K562 (cell line): ENCODE data around the gene SLC35E3. TPM values are rescaled to one million over a fixed set of nuclear protein-coding genes. Genes with fewer than 3 reads are reported as not detected.
A peak's percentile ranks its signal among the peaks of the same experiment; 100 is the strongest.

ENCODE experiments used
- ATAC-seq: fragments of 200-7000 bp; cut with Tn5 transposase; 3 replicates; pipeline ENCODE4 v1.9.1; 2020; ENCODE audit warnings: moderate library complexity
- BruUV-seq: library from RNA; stranded (reverse); fragments of 400-500 nt; replicated peaks from 2 replicates; lab custom pipeline; 2021; lab: Mats Ljungman, UMichigan
- CTCF ChIA-PET: fragments of 300-600 bp; formaldehyde crosslinking; extraction: SDS; loops from one replicate; lab custom pipeline; 2021; ENCODE audit warnings: low intra/inter-chr PET ratio; lab: Yijun Ruan, JAX
- POLR2A ChIA-PET: fragments of 300-600, 350-650 bp; sonication (Branson Sonifier 250); formaldehyde crosslinking; extraction: SDS; loops from one replicate; lab custom pipeline; 2021; ENCODE audit warnings: antibody characterized with exemption, inconsistent platforms; lab: Yijun Ruan, JAX
- DNase-seq, 4 experiments: peaks; one replicate each; pipeline versions ENCODE4 v3.0.0 to v3.0.0-alpha.2; 2011 to 2018; ENCODE audit warnings: low spot score in 3 of 4, mixed read lengths in 3 of 4; ENCODE audit errors: extremely low read depth in 1 of 4
- FAIRE-seq: peaks from 2 replicates; lab custom pipeline; 2011; peaks lifted over from hg19 to GRCh38; lab: Jason Lieb, UNC
- H2AFZ ChIP-seq: 2 replicates; pipeline ENCODE4 v1.6.0; 2011; ENCODE audit warnings: low read depth, low read length, control low read depth, inconsistent platforms
- H3K27ac ChIP-seq: fragments of 200-600 bp; 3 replicates; pipeline ENCODE4 v1.8.0; 2011; ENCODE audit warnings: low read depth, mild to moderate bottlenecking, control low read depth, inconsistent platforms, low read length, moderate library complexity, mixed read lengths; ENCODE audit errors: extremely low read depth
- H3K27me3 ChIP-seq, 2 experiments: fragments of 300-600 bp in 1 of 2; 2 replicates in 1 of 2; 3 replicates in 1 of 2; pipeline versions ENCODE4 v1.6.0 to v1.8.0; 2011; ENCODE audit warnings: inconsistent platforms in 2 of 2, low read length in 2 of 2, mild to moderate bottlenecking in 1 of 2, mixed read lengths in 1 of 2, moderate library complexity in 1 of 2; ENCODE audit not compliant: control insufficient read depth in 2 of 2, insufficient read depth in 2 of 2
- H3K36me3 ChIP-seq: fragments of 300-600 bp; 3 replicates; pipeline ENCODE4 v1.8.0; 2011; ENCODE audit warnings: mild to moderate bottlenecking, low read length, inconsistent platforms; ENCODE audit not compliant: control insufficient read depth, insufficient read depth
- H3K4me1 ChIP-seq, 2 experiments: fragments of 200-600 bp in 1 of 2; replicated peaks in 1 of 2; 2 replicates in 1 of 2; 3 replicates in 1 of 2; pipeline versions ENCODE4 v1.5.1 to v1.8.0; 2011; ENCODE audit warnings: inconsistent platforms in 2 of 2, low read length in 2 of 2, mild to moderate bottlenecking in 1 of 2, mixed read lengths in 1 of 2, moderate library complexity in 1 of 2; ENCODE audit not compliant: control insufficient read depth in 2 of 2, insufficient read depth in 2 of 2
- H3K4me2 ChIP-seq: 2 replicates; pipeline ENCODE4 v1.6.1; 2011; ENCODE audit warnings: low read length, control low read depth, inconsistent platforms, mixed read lengths; ENCODE audit not compliant: insufficient read depth
- H3K4me3 ChIP-seq: fragments of 200-600 bp; sonication (generic), shearing (Covaris generic); 2 replicates; pipeline ENCODE4 v1.5.1; 2016; ENCODE audit warnings: control low read depth, inconsistent platforms
- H3K79me2 ChIP-seq: fragments of 200-600 bp; 3 replicates; pipeline ENCODE4 v1.8.0; 2011; ENCODE audit warnings: low read length, inconsistent platforms; ENCODE audit not compliant: control insufficient read depth, insufficient read depth
- H3K9ac ChIP-seq, 2 experiments: 2 replicates each; pipeline versions ENCODE4 v1.6.0 to v1.6.1; 2011; ENCODE audit warnings: low read depth in 2 of 2, low read length in 2 of 2, control low read depth in 1 of 2, inconsistent platforms in 1 of 2, mild to moderate bottlenecking in 1 of 2, mixed read lengths in 1 of 2; ENCODE audit not compliant: insufficient read depth in 1 of 2
- H3K9me1 ChIP-seq: one replicate; pipeline ENCODE4 v1.6.0; 2011; ENCODE audit warnings: inconsistent platforms, mild to moderate bottlenecking, low read length, moderate library complexity; ENCODE audit not compliant: control insufficient read depth, insufficient read depth
- H3K9me3 ChIP-seq: replicated peaks from 2 replicates; pipeline ENCODE4 v1.5.1; 2011; ENCODE audit warnings: low read depth, low read length, inconsistent platforms; ENCODE audit not compliant: control insufficient read depth, insufficient read depth
- H4K20me1 ChIP-seq: replicated peaks from 2 replicates; pipeline ENCODE4 v1.6.1; 2011; ENCODE audit warnings: low read length, inconsistent platforms, mixed read lengths; ENCODE audit not compliant: control insufficient read depth, insufficient read depth
- CBFA2T2 ChIP-seq: fragments of 450-650 bp; conservative IDR thresholded peaks from 2 replicates; pipeline ENCODE4 v1.6.1; 2017; ENCODE audit warnings: mild to moderate bottlenecking
- CCNT2 ChIP-seq: IDR thresholded peaks from 2 replicates; pipeline ENCODE4 v1.6.1; 2011; ENCODE audit warnings: borderline replicate concordance, low read depth, mild to moderate bottlenecking, moderate library complexity, mixed read lengths, low read length; ENCODE audit not compliant: insufficient read length; ENCODE audit errors: extremely low read depth
- DPF2 ChIP-seq: fragments of 450-650 bp; IDR thresholded peaks from 2 replicates; pipeline ENCODE4 v1.6.1; 2016
- EWSR1 ChIP-seq: fragments of 450-650 bp; IDR thresholded peaks from 2 replicates; pipeline ENCODE4 v1.6.1; 2018; ENCODE audit warnings: borderline replicate concordance, mild to moderate bottlenecking, low read depth, moderate library complexity; ENCODE audit not compliant: partially characterized antibody
- FOXJ3 ChIP-seq: sonication (generic); formaldehyde crosslinking; IDR thresholded peaks from 2 replicates; pipeline ENCODE4 v1.4.0; 2020; ENCODE audit warnings: mild to moderate bottlenecking, missing genetic modification reagents
- HNRNPLL ChIP-seq: fragments of 200-400 bp; formaldehyde crosslinking; IDR thresholded peaks from 2 replicates; pipeline ENCODE4 v1.6.1; 2017; ENCODE audit warnings: low read length, low read depth, mild to moderate bottlenecking; ENCODE audit not compliant: poor library complexity, severe bottlenecking
- KHSRP ChIP-seq: fragments of 450-650 bp; IDR thresholded peaks from 2 replicates; pipeline ENCODE4 v1.6.1; 2017
- KLF10 ChIP-seq: fragments of 250-450 bp; sonication (Bioruptor Pico); IDR thresholded peaks from 2 replicates; pipeline ENCODE4 v1.6.1; 2021; ENCODE audit warnings: matching md5 sums
- MTA1 ChIP-seq: fragments of 450-650 bp; IDR thresholded peaks from 2 replicates; pipeline ENCODE4 v1.6.1; 2017; ENCODE audit warnings: borderline replicate concordance
- NR2C1 ChIP-seq, 2 experiments: fragments of 450-650 bp; IDR thresholded peaks; 2 replicates each; pipeline ENCODE4 v1.6.1; 2017; ENCODE audit warnings: mild to moderate bottlenecking in 2 of 2, antibody characterized with exemption in 1 of 2, inconsistent platforms in 1 of 2, missing compliant biosample characterization in 1 of 2, missing genetic modification characterization in 1 of 2
- TSC22D4 ChIP-seq: fragments of 450-650 bp; IDR thresholded peaks from 2 replicates; pipeline ENCODE4 v1.6.1; 2016; ENCODE audit warnings: missing genetic modification characterization, missing biosample characterization, control low read depth
- USF1 ChIP-seq: sonication (generic); formaldehyde crosslinking; IDR thresholded peaks from 2 replicates; pipeline ENCODE4 v1.9.0; 2022; ENCODE audit warnings: mild to moderate bottlenecking, missing genetic modification reagents
- ZNF282 ChIP-seq: sonication (generic); formaldehyde crosslinking; IDR thresholded peaks from 2 replicates; pipeline ENCODE4 v1.8.1; 2023; ENCODE audit warnings: missing genetic modification reagents
- ZNF764 ChIP-seq: fragments of 250-450 bp; sonication (Bioruptor Pico); IDR thresholded peaks from 2 replicates; pipeline ENCODE4 v1.4.0; 2020; ENCODE audit warnings: low read depth, mild to moderate bottlenecking, moderate library complexity
- ZNF766 ChIP-seq: fragments of 200-800 bp; sonication (Bioruptor generic); conservative IDR thresholded peaks from 2 replicates; pipeline ENCODE4 v1.6.1; 2016; ENCODE audit warnings: missing genetic modification characterization, missing compliant biosample characterization
- WGBS: fragments of 100-300 bp; shearing (Covaris generic); methylation state at CpG from one replicate; pipeline ENCODE4 v1.1.6; 2016; ENCODE audit warnings: low coverage, mixed read lengths; ENCODE audit not compliant: insufficient coverage; ENCODE audit errors: missing lambda C conversion rate; 5-methylcytosine and 5-hydroxymethylcytosine counted together
- in situ Hi-C: fragments of 300-500 bp; cut with MboI; formaldehyde crosslinking; loops from 4 replicates; pipeline ENCODE4 v1.15.0; 2018; ENCODE audit warnings: inconsistent platforms, mixed read lengths
- intact Hi-C: fragments of 100-400 bp; cut with micrococcal nuclease; formaldehyde crosslinking; loops from 2 replicates; pipeline ENCODE4 v1.14.2; 2022
- polyA plus RNA-seq, 8 experiments: library from polyadenylated mRNA; depleted of rRNA in 4 of 8; stranded (reverse) in 5 of 8; unstranded in 3 of 8; fragments of >200 nt; fragmentation: Nextera tagmentation in 2 of 8; fragmentation: Illumina TruSeq in 1 of 8; extraction: Ambion mirVana in 2 of 8; extraction: Trizol in 1 of 8; gene quantifications; 2 replicates each; pipeline versions ENCODE4 v1.2.1 to v1.2.3, GENCODE V29; 2011 to 2014; ENCODE audit warnings: inconsistent platforms in 1 of 8, missing spikeins in 1 of 8
- total RNA-seq, 7 experiments: library from RNA; depleted of rRNA in 6 of 7; stranded (reverse); fragments of >200 nt in 6 of 7; fragmentation: Illumina TruSeq in 2 of 7; extraction: Trizol in 2 of 7; gene quantifications; 2 replicates each; pipeline versions ENCODE4 v1.2.1 to v1.2.3, GENCODE V29; 2011 to 2021; ENCODE audit warnings: low replicate concordance in 1 of 7
- TF ChIP-seq, protein P1 (sequence below): sonication (generic); formaldehyde crosslinking; IDR thresholded peaks from 2 replicates; pipeline ENCODE4 v1.8.0; 2022; ENCODE audit warnings: missing genetic modification reagents, mild to moderate bottlenecking, borderline replicate concordance
- TF ChIP-seq, protein P2 (sequence below): sonication (generic); formaldehyde crosslinking; IDR thresholded peaks from 2 replicates; pipeline ENCODE4 v1.8.0; 2022; ENCODE audit warnings: missing genetic modification reagents, mild to moderate bottlenecking, moderate library complexity, borderline replicate concordance
- TF ChIP-seq, protein P3 (sequence below), 2 experiments: fragments of 450-650 bp; IDR thresholded peaks; 2 replicates each; pipeline ENCODE4 v1.6.1; 2016

SLC35E3 gene
- total and polyA plus RNA-seq, 9 of the 15 experiments (the other 6 are each of a cell fraction or from before 2014, with no cell fraction given): 1.2 to 5.9 (median 3.8) TPM

- ChIA-PET POLR2A (no interaction called here), CTCF (no interaction called here)
- H3K27me3 ChIP-seq: no peaks in the 10 kb centered on the region
- FAIRE-seq (no peak), ATAC-seq (no peak), DNase-seq (peak in 1 of 4 experiments; percentile 15)
- H3K36me3 ChIP-seq: peaks cover 12% of the 10 kb centered on the region; the same call in 1 of the 3 replicates
- 92% methylated on average over 30 of the region's 32 CpGs for WGBS
- BruUV-seq: no TSS peak
- H4K20me1 ChIP-seq: no peaks in the 10 kb centered on the region
- H3K4me1 ChIP-seq: peaks cover 14% of the 10 kb centered on the region in 2 experiments; a peak in 4 of 5 replicates
- H3K4me3 ChIP-seq: no peak overlapping the region
- no peaks in the 10 kb centered on the region for H3K9me3 ChIP-seq
- H3K4me2 ChIP-seq: no peak overlapping the region
- peaks cover 20% of the 10 kb centered on the region for H3K79me2 ChIP-seq
- no peaks in the 10 kb centered on the region for H3K9me1 ChIP-seq
- H3K9ac ChIP-seq: no peak overlapping the region
- peak overlapping the region; percentile 94; the same call in 1 of the 2 replicates for H2AFZ ChIP-seq
- intact Hi-C loops: no loop called here
- in situ Hi-C loops: no loop called here
- H3K27ac ChIP-seq: no peak overlapping the region
- TF ChIP-seq FOXJ3 (CRISPR knock-in tag): no peak
- TF ChIP-seq DPF2: no peak
- TF ChIP-seq KHSRP: no peak
- no peak for TF ChIP-seq ZNF282
- TF ChIP-seq TSC22D4: no peak
- no peak for TF ChIP-seq EWSR1
- TF ChIP-seq, protein P1, sequence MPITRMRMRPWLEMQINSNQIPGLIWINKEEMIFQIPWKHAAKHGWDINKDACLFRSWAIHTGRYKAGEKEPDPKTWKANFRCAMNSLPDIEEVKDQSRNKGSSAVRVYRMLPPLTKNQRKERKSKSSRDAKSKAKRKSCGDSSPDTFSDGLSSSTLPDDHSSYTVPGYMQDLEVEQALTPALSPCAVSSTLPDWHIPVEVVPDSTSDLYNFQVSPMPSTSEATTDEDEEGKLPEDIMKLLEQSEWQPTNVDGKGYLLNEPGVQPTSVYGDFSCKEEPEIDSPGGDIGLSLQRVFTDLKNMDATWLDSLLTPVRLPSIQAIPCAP: no peak
- peak; percentile 52; the same call in 1 of the 2 replicates for TF ChIP-seq NR2C1 (IDR thresholded peaks at IDR 0.05)
- no peak for TF ChIP-seq NR2C1 (tag; IDR thresholded peaks at IDR 0.05)
- TF ChIP-seq CBFA2T2: 0 out of 2 replicates have a peak, but pooled peaks have one; percentile 5
- no peak for TF ChIP-seq CCNT2
- TF ChIP-seq, protein P2, sequence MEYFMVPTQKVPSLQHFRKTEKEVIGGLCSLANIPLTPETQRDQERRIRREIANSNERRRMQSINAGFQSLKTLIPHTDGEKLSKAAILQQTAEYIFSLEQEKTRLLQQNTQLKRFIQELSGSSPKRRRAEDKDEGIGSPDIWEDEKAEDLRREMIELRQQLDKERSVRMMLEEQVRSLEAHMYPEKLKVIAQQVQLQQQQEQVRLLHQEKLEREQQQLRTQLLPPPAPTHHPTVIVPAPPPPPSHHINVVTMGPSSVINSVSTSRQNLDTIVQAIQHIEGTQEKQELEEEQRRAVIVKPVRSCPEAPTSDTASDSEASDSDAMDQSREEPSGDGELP (CRISPR knock-in tag): peak; percentile 39; the same call in 1 of the 2 replicates
- no peak for TF ChIP-seq ZNF764
- peak; percentile 26 for TF ChIP-seq HNRNPLL
- no peak for TF ChIP-seq ZNF766 (CRISPR knock-in tag)
- no peak for TF ChIP-seq KLF10 (CRISPR knock-in tag)
- TF ChIP-seq USF1 (CRISPR knock-in tag): no peak
- TF ChIP-seq MTA1: no peak
- TF ChIP-seq, protein P3, sequence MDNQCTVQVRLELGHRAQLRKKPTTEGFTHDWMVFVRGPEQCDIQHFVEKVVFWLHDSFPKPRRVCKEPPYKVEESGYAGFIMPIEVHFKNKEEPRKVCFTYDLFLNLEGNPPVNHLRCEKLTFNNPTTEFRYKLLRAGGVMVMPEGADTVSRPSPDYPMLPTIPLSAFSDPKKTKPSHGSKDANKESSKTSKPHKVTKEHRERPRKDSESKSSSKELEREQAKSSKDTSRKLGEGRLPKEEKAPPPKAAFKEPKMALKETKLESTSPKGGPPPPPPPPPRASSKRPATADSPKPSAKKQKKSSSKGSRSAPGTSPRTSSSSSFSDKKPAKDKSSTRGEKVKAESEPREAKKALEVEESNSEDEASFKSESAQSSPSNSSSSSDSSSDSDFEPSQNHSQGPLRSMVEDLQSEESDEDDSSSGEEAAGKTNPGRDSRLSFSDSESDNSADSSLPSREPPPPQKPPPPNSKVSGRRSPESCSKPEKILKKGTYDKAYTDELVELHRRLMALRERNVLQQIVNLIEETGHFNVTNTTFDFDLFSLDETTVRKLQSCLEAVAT (IDR thresholded peaks at IDR 0.05): no peak
Measured at GRCh38 chr12:68804657-68805591, 58.9 kb downstream of the SLC35E3 start.
